ENCODE results near the gene SDC3.

Gene SDC3

DNA sequence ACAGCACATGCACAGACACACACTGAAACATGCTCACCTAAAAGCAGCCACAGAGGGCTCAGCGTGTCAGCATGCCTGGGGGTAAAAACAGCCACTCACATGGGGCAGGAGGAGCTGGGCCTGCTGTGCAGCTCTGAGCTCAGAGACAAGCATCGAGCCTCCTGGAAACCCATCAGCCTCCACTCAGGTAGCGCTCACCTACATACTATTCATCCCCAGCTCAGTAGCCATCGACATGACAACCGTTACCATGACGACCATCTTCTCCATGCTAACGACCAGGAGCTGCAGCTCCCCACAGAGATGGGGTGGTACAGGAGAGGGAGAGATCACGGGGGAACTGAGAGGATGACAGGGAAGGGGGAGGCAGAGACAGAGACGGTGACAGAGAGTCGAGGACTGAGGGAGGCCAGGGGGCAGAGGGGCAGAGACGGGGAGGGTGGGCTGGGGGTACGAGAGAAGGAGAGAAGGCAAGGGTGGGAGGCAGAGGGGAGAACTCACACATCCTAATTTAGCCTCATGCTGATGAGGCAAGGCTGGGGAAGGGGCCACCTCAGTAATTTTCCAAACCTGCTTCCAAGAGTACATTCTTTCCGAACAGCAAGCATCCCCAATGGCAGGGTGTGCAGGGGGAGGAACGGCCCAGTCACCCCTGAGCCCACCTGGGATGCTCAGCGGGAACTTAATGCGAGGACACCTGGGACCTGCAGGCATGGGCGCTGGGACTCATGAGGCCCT lies 28.4 kb downstream of the SDC3 start:
- Histone ChIP-seq H2AFZ (ENCODE audit: low read length, unreplicated experiment) (no peak overlapping the region), H3K27me3 (ENCODE audit: insufficient read depth, low read length) (no peaks in the 10 kb centered on the region), H3K4me3 (ENCODE audit: low read depth, low read length) (no peak overlapping the region), H3K36me3 (ENCODE audit: insufficient read depth, low read length) (no peaks in the 10 kb centered on the region), H3K27ac (ENCODE audit: low read depth, low read length) (no peak overlapping the region), H3K4me1 (ENCODE audit: control insufficient read depth, insufficient read depth, low read length, unreplicated experiment) (peaks cover 5% of the 10 kb centered on the region), H3K79me2 (ENCODE audit: control insufficient read depth, insufficient read depth, low read length, unreplicated experiment) (no peaks in the 10 kb centered on the region)

- Histone ChIP-seq H3K79me2 (ENCODE audit: control insufficient read depth, insufficient read depth, low read length, unreplicated experiment) (no peaks in the 10 kb centered on the region), H3K4me1 (ENCODE audit: control insufficient read depth, insufficient read depth, low read length, unreplicated experiment) (peaks cover 5% of the 10 kb centered on the region), H3K36me3 (ENCODE audit: insufficient read depth, low read length) (no peaks in the 10 kb centered on the region), H3K27me3 (ENCODE audit: insufficient read depth, low read length) (no peaks in the 10 kb centered on the region), H3K27ac (ENCODE audit: low read depth, low read length) (no peak overlapping the region), H3K4me3 (ENCODE audit: low read depth, low read length) (no peak overlapping the region), H2AFZ (ENCODE audit: low read length, unreplicated experiment) (no peak overlapping the region)
Observed at GRCh38 chr1:30879126-30879786, 29.3 kb downstream of the SDC3 start.

- H3K4me3 ChIP-seq (ENCODE audit: low read depth, low read length), result no peak overlapping the region
- H3K4me1 ChIP-seq (ENCODE audit: control insufficient read depth, insufficient read depth, low read length, unreplicated experiment), result peaks cover 5% of the 10 kb centered on the region
- no peak overlapping the region for H3K27ac ChIP-seq (ENCODE audit: low read depth, low read length)
- H3K79me2 ChIP-seq (ENCODE audit: control insufficient read depth, insufficient read depth, low read length, unreplicated experiment), result no peaks in the 10 kb centered on the region
- H2AFZ ChIP-seq (ENCODE audit: low read length, unreplicated experiment), result no peak overlapping the region
- peaks cover 4% of the 10 kb centered on the region; the same call in 1 of the 2 replicates for H3K36me3 ChIP-seq (ENCODE audit: insufficient read depth, low read length)
- H3K27me3 ChIP-seq (ENCODE audit: insufficient read depth, low read length), result no peaks in the 10 kb centered on the region
Observed at GRCh38 chr1:30878559-30878958, 30.0 kb downstream of the SDC3 start.

DNA sequence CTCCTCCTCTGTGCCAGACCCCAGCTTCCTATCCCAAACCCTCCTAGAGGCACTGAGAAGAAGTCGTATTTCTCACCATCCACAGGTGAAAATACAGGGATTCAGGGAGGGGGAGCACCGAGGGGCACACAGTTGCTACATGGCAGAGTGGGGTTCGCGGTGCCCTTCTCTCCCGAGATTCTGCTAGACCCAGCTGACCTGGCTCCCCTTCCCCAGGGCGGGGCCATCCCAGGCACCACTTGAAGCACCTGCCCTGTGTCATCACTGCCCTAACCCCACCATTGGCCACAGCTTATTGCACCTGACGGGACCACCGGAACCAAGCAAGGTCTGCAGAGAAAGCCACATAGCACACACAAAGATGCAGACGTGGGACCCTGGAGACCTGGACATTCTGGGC lies 30.5 kb downstream of the SDC3 start:
- Histone ChIP-seq H3K79me2 (ENCODE audit: control insufficient read depth, insufficient read depth, low read length, unreplicated experiment) (no peaks in the 10 kb centered on the region), H2AFZ (ENCODE audit: low read length, unreplicated experiment) (no peak overlapping the region), H3K4me1 (ENCODE audit: control insufficient read depth, insufficient read depth, low read length, unreplicated experiment) (peaks cover 5% of the 10 kb centered on the region), H3K27ac (ENCODE audit: low read depth, low read length) (no peak overlapping the region), H3K27me3 (ENCODE audit: insufficient read depth, low read length) (no peaks in the 10 kb centered on the region), H3K36me3 (ENCODE audit: insufficient read depth, low read length) (peaks cover 9% of the 10 kb centered on the region; the same call in 1 of the 2 replicates), H3K4me3 (ENCODE audit: low read depth, low read length) (no peak overlapping the region)

DNA sequence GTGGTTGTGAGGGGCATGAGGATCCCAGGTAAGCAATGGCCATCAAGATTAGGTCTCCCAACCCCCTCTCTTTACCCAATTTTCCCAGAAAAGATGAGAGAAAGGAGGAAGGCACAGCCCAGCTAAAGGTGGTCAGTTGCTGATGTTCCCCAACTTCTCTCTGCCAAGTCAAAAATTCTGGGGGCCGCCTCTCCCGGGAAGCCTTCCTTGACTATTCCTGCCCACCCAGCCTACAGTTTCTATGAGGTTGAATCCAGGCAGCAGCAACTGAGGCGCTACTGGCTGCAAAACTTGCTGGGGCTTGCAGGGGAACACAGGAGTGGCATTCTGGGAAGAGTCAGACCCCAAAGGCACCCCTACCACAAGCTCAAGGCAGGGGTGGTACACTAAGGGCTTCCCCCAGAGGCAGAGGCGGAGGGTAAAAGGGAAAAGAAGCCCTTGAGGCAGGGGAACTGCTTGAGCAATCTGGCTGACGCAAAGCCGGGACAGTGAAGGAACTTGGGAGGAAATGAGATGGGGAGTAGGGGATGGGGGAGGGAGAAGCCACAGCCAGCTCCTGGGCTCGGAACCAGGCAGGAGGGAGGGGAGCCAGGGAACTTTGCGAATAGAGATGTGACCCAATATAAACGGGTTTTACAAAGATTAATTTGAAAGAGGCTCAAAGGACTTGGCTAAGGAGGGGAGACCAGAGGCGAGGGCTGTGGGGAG lies 31.2 kb downstream of the SDC3 start:
- peaks cover 15% of the 10 kb centered on the region; the same call in 1 of the 2 replicates for H3K36me3 ChIP-seq (ENCODE audit: insufficient read depth, low read length)

GRCh38 chr1:30876451-30877204 lies 31.9 kb downstream of the SDC3 start:
- H3K79me2 ChIP-seq (ENCODE audit: control insufficient read depth, insufficient read depth, low read length, unreplicated experiment), result no peaks in the 10 kb centered on the region
- H3K27ac ChIP-seq (ENCODE audit: low read depth, low read length), result no peak overlapping the region
- no peaks in the 10 kb centered on the region for H3K27me3 ChIP-seq (ENCODE audit: insufficient read depth, low read length)
- H3K4me1 ChIP-seq (ENCODE audit: control insufficient read depth, insufficient read depth, low read length, unreplicated experiment), result peaks cover 5% of the 10 kb centered on the region
- no peak overlapping the region for H3K4me3 ChIP-seq (ENCODE audit: low read depth, low read length)
- H2AFZ ChIP-seq (ENCODE audit: low read length, unreplicated experiment), result no peak overlapping the region
- H3K36me3 ChIP-seq (ENCODE audit: insufficient read depth, low read length), result peaks cover 23% of the 10 kb centered on the region; the same call in 1 of the 2 replicates

More for the DNA sequence above, 31.2 kb downstream of the SDC3 start:
- Histone ChIP-seq H3K79me2 (ENCODE audit: control insufficient read depth, insufficient read depth, low read length, unreplicated experiment) (no peaks in the 10 kb centered on the region), H3K4me1 (ENCODE audit: control insufficient read depth, insufficient read depth, low read length, unreplicated experiment) (peaks cover 5% of the 10 kb centered on the region), H3K27me3 (ENCODE audit: insufficient read depth, low read length) (no peaks in the 10 kb centered on the region), H3K4me3 (ENCODE audit: low read depth, low read length) (no peak overlapping the region), H3K27ac (ENCODE audit: low read depth, low read length) (no peak overlapping the region), H2AFZ (ENCODE audit: low read length, unreplicated experiment) (no peak overlapping the region)

GRCh38 chr1:30875916-30876315 lies 32.6 kb downstream of the SDC3 start:
- Histone ChIP-seq H3K4me3 (ENCODE audit: low read depth, low read length) (no peak overlapping the region), H3K4me1 (ENCODE audit: control insufficient read depth, insufficient read depth, low read length, unreplicated experiment) (peaks cover 5% of the 10 kb centered on the region), H3K27me3 (ENCODE audit: insufficient read depth, low read length) (no peaks in the 10 kb centered on the region), H3K27ac (ENCODE audit: low read depth, low read length) (no peak overlapping the region), H2AFZ (ENCODE audit: low read length, unreplicated experiment) (no peak overlapping the region), H3K79me2 (ENCODE audit: control insufficient read depth, insufficient read depth, low read length, unreplicated experiment) (no peaks in the 10 kb centered on the region), H3K36me3 (ENCODE audit: insufficient read depth, low read length) (peaks cover 23% of the 10 kb centered on the region; the same call in 1 of the 2 replicates)

GRCh38 chr1:30875197-30875596 lies 33.4 kb downstream of the SDC3 start:
- peaks cover 23% of the 10 kb centered on the region; the same call in 1 of the 2 replicates for H3K36me3 ChIP-seq (ENCODE audit: insufficient read depth, low read length)
- no peak overlapping the region for H3K4me3 ChIP-seq (ENCODE audit: low read depth, low read length)
- H2AFZ ChIP-seq (ENCODE audit: low read length, unreplicated experiment), result no peak overlapping the region
- H3K4me1 ChIP-seq (ENCODE audit: control insufficient read depth, insufficient read depth, low read length, unreplicated experiment), result peaks cover 5% of the 10 kb centered on the region
- no peaks in the 10 kb centered on the region for H3K79me2 ChIP-seq (ENCODE audit: control insufficient read depth, insufficient read depth, low read length, unreplicated experiment)
- no peaks in the 10 kb centered on the region for H3K27me3 ChIP-seq (ENCODE audit: insufficient read depth, low read length)
- no peak overlapping the region for H3K27ac ChIP-seq (ENCODE audit: low read depth, low read length)

DNA sequence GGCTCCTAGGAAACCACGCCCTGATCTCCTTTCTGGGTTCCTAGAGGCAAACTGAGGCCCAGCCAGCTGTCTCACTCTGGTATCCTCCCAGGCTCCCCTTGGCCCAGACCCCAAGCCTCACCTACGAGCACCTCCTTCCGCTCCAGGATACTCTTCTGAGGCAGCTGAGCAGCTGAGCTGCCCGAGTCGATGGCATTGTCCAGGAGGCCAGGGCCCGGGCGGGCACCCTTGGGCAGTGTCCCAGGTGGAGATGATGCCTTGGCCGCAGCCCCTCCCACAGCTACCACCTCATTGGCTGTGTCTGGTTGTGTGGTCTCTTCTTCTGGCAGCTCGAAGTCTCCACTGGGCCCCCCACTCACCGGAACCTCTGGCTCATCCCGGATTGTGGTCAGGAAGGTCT lies 34.4 kb downstream of the SDC3 start:
- no peak overlapping the region for H3K4me3 ChIP-seq (ENCODE audit: low read depth, low read length)
- H3K79me2 ChIP-seq (ENCODE audit: control insufficient read depth, insufficient read depth, low read length, unreplicated experiment), result no peaks in the 10 kb centered on the region
- H3K36me3 ChIP-seq (ENCODE audit: insufficient read depth, low read length), result peaks cover 23% of the 10 kb centered on the region; the same call in 1 of the 2 replicates
- H3K27ac ChIP-seq (ENCODE audit: low read depth, low read length), result no peak overlapping the region
- H3K27me3 ChIP-seq (ENCODE audit: insufficient read depth, low read length), result no peaks in the 10 kb centered on the region
- H2AFZ ChIP-seq (ENCODE audit: low read length, unreplicated experiment), result no peak overlapping the region
- H3K4me1 ChIP-seq (ENCODE audit: control insufficient read depth, insufficient read depth, low read length, unreplicated experiment), result peaks cover 5% of the 10 kb centered on the region

GRCh38 chr1:30872948-30873263 lies 35.7 kb downstream of the SDC3 start:
- Histone ChIP-seq H3K79me2 (ENCODE audit: control insufficient read depth, insufficient read depth, low read length, unreplicated experiment) (no peaks in the 10 kb centered on the region), H3K27me3 (ENCODE audit: insufficient read depth, low read length) (no peaks in the 10 kb centered on the region), H3K4me1 (ENCODE audit: control insufficient read depth, insufficient read depth, low read length, unreplicated experiment) (peaks cover 5% of the 10 kb centered on the region), H3K27ac (ENCODE audit: low read depth, low read length) (no peak overlapping the region), H2AFZ (ENCODE audit: low read length, unreplicated experiment) (no peak overlapping the region), H3K36me3 (ENCODE audit: insufficient read depth, low read length) (peaks cover 23% of the 10 kb centered on the region; the same call in 1 of the 2 replicates), H3K4me3 (ENCODE audit: low read depth, low read length) (no peak overlapping the region)
